T-cell (primary cell): Measurements from ENCODE around the gene TUSC2. TPM values are rescaled to one million over a fixed set of nuclear protein-coding genes. Genes with fewer than 3 reads are reported as not detected.
A peak's percentile ranks its signal among the peaks of the same experiment; 100 is the strongest.

Experiments
- ATAC-seq, 4 experiments: fragments of 200-7000 bp in 3 of 4; fragments of 150-1000 bp in 1 of 4; cut with Tn5 transposase; replicated peaks in 1 of 4; 1 replicate in 3 of 4; 2 replicates in 1 of 4; pipeline ENCODE4 v1.10.0; 2021; ENCODE audit warnings: moderate library complexity in 3 of 4, mild to moderate bottlenecking in 2 of 4, moderate number of reproducible peaks in 1 of 4
- CTCF ChIA-PET, 2 donors: fragments of 300-600 bp; sonication (Branson Sonifier 250); formaldehyde crosslinking; loops; one replicate each; lab custom pipeline; 2022; ENCODE audit warnings: antibody characterized with exemption in 2 of 2; lab: Charles Lee
- POLR2A ChIA-PET, 2 donors: fragments of 300-600 bp; sonication (Branson Sonifier 250); formaldehyde crosslinking; loops; one replicate each; lab custom pipeline; 2022; ENCODE audit warnings: antibody characterized with exemption in 2 of 2; lab: Charles Lee
- DNase-seq, 35 experiments: peaks; one replicate each; pipeline versions ENCODE4 v3.0.0 to v3.0.0-alpha.2; 2013 to 2023
- H3K27ac ChIP-seq: one replicate; pipeline ENCODE4 v1.5.1; 2013; ENCODE audit warnings: low read length
- H3K27me3 ChIP-seq, 2 experiments: replicated peaks in 1 of 2; 1 replicate in 1 of 2; 2 replicates in 1 of 2; pipeline versions ENCODE4 v1.6.1 to v1.7.0; 2013; ENCODE audit warnings: low read length in 1 of 2, mixed read lengths in 1 of 2; ENCODE audit not compliant: control insufficient read depth in 2 of 2, insufficient read depth in 2 of 2; ENCODE audit errors: extremely low read depth in 1 of 2
- H3K36me3 ChIP-seq, 2 donors: 1 replicate in 1 of 2; 2 replicates in 1 of 2; pipeline versions ENCODE4 v1.6.1 to v1.7.0; 2013; ENCODE audit warnings: low read length in 1 of 2; ENCODE audit not compliant: control insufficient read depth in 2 of 2, insufficient read depth in 1 of 2; ENCODE audit errors: extremely low read depth in 1 of 2
- H3K4me1 ChIP-seq, 2 experiments: 1 replicate in 1 of 2; 2 replicates in 1 of 2; pipeline versions ENCODE4 v1.6.1 to v1.7.0; 2013; ENCODE audit warnings: low read length in 2 of 2, mixed read lengths in 1 of 2; ENCODE audit not compliant: insufficient read depth in 2 of 2, control insufficient read depth in 1 of 2; ENCODE audit errors: extremely low read depth in 1 of 2
- H3K4me3 ChIP-seq, 2 donors: 1 replicate in 1 of 2; 2 replicates in 1 of 2; pipeline versions ENCODE4 v1.5.1 to v1.7.0; 2013; ENCODE audit warnings: mild to moderate bottlenecking in 2 of 2, low read length in 1 of 2, moderate library complexity in 1 of 2; ENCODE audit not compliant: control insufficient read depth in 1 of 2; ENCODE audit errors: extremely low read depth in 1 of 2
- H3K9me3 ChIP-seq: 2 replicates; pipeline ENCODE4 v1.7.0; 2013
- H3K27ac Mint-ChIP-seq, 2 donors: one replicate each; pipeline ENCODE4 v1.8.0; 2020 to 2021; ENCODE audit warnings: mild to moderate bottlenecking in 2 of 2, mixed read lengths in 2 of 2
- H3K27me3 Mint-ChIP-seq, 2 donors: one replicate each; pipeline ENCODE4 v1.8.0; 2021 to 2022; ENCODE audit warnings: mixed read lengths in 2 of 2
- H3K36me3 Mint-ChIP-seq: one replicate; pipeline ENCODE4 v1.8.0; 2021; ENCODE audit warnings: mixed read lengths
- H3K4me1 Mint-ChIP-seq, 3 donors: one replicate each; pipeline ENCODE4 v1.8.0; 2020 to 2022; ENCODE audit warnings: mixed read lengths in 3 of 3, mild to moderate bottlenecking in 1 of 3
- H3K4me3 Mint-ChIP-seq, 3 donors: one replicate each; pipeline ENCODE4 v1.8.0; 2020 to 2022; ENCODE audit warnings: mild to moderate bottlenecking in 3 of 3, mixed read lengths in 3 of 3, moderate library complexity in 3 of 3
- H3K9me3 Mint-ChIP-seq, 3 donors: one replicate each; pipeline ENCODE4 v1.8.0; 2020 to 2022; ENCODE audit warnings: mixed read lengths in 3 of 3
- WGBS: methylation state at CpG from one replicate; pipeline ENCODE4 v1.1.5; 2013; ENCODE audit warnings: missing lambda C conversion rate; ENCODE audit not compliant: insufficient coverage; 5-methylcytosine and 5-hydroxymethylcytosine counted together
- total RNA-seq, 35 experiments: library from RNA in 6 of 35; stranded (reverse) in 6 of 35; fragments of 120-200 nt in 1 of 35; gene quantifications; one replicate each; pipeline versions ENCODE4 v1.2.1 to v1.2.4 and lab custom pipeline; 2013 to 2026

TUSC2 gene
- total RNA-seq, 5 donors from 2014 or later (not counting 1 experiment from before 2014, with no cell fraction given), result 14.9 to 33.1 (median 26.8) TPM

DNA sequence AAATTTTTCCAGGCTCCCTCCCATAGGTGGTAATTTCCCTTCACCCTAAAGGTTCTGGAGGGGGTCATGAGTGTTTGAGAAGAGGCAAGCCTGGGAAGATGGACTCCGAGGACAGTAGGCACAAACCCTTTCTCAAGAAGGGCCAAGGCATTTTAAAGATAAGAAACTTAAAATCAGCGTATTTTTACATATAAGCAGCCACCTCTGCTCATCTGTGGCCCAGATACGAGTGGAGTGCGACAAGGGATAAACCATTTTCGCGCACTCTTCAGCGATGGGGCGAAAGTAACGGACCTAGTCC lies 12.1 kb upstream of the TUSC2 start:
- H3K4me3 Mint-ChIP-seq, result peak overlapping the region; percentile 86 to 90 (median 88)
- peak overlapping the region; percentile 93 to 95 for H3K27ac Mint-ChIP-seq
- no peaks in the 10 kb centered on the region for H3K9me3 Mint-ChIP-seq
- DNase-seq (no peak), ATAC-seq (no peak)
- Histone ChIP-seq H3K4me1 (peaks cover 25 to 78% of the 10 kb centered on the region in 2 experiments), H3K27ac (peak overlapping the region; percentile 97), H3K36me3 (peaks cover 0 to 5% of the 10 kb centered on the region in 2 donors), H3K9me3 (no peaks in the 10 kb centered on the region), H3K27me3 (no peaks in the 10 kb centered on the region), H3K4me3 (peak overlapping the region; percentile 52 to 84)
- POLR2A ChIA-PET, result no interaction called here
- no peaks in the 10 kb centered on the region for H3K27me3 Mint-ChIP-seq
- H3K4me1 Mint-ChIP-seq, result peaks cover 46 to 60% (median 51%) of the 10 kb centered on the region in 3 donors
- H3K36me3 Mint-ChIP-seq, result no peaks in the 10 kb centered on the region
- WGBS, result 7% methylated on average over 8 of the region's 9 CpGs
- CTCF ChIA-PET, result interaction anchor here in 1 of 2 donors (0.7 to 1.5 kb wide), 5 partner anchors 10 to 202 kb away, joined by 3 to 7 read pairs (median 3); partner anchors contain the start of genes CYB561D2, HYAL3, NAA80 and NPRL2

DNA sequence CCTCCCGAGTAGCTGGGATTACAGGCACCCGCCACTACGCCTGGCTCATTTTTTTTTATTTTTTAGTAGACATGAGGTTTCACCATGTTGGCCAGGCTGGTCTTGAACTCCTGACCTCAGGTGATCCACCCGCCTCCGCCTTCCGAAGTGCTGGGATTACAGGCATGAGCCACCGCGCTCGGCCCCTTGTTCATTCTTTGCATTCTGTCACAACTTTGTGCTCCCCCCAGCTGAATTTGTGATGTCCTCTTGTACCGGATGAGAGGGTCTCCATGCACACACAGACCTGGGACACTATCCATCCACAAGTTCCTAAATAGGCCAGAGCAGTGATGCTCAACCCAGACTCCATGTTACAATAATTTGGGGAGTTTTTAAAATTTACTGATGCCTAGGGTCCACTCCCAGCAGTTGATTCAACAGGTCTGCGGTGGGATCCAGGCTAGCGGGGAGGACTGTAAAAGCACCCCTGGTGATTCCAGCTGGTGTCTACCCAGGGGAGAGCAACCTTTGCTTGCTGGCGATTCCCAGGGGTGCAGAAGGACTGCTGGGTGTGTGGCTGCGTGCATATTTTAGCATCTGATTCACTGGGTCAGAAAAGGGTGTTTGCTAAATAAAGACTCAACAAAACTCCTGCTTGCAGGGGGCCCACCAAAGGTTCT lies 11.6 kb upstream of the TUSC2 start:
- DNase-seq (no peak), ATAC-seq (no peak)
- Histone ChIP-seq H3K9me3 (no peaks in the 10 kb centered on the region), H3K36me3 (peaks cover 0 to 6% of the 10 kb centered on the region in 2 donors), H3K4me3 (peak overlapping the region; percentile 52 to 84), H3K4me1 (peaks cover 25 to 79% of the 10 kb centered on the region in 2 experiments), H3K27me3 (no peaks in the 10 kb centered on the region), H3K27ac (peak overlapping the region; percentile 97)
- WGBS, result 51% methylated on average over 8 of the region's 14 CpGs
- H3K4me3 Mint-ChIP-seq, result peak overlapping the region; percentile 86 to 90 (median 88)
- H3K4me1 Mint-ChIP-seq, result peaks cover 51 to 60% (median 54%) of the 10 kb centered on the region in 3 donors
- ChIA-PET POLR2A (no interaction called here), CTCF (interaction anchor here in 1 of 2 donors (0.7 to 1.5 kb wide), 4 partner anchors 11 to 172 kb away, joined by 3 to 7 read pairs (median 4); partner anchors contain the start of genes CYB561D2, HYAL3, NAA80 and NPRL2)
- H3K27me3 Mint-ChIP-seq, result no peaks in the 10 kb centered on the region
- H3K9me3 Mint-ChIP-seq, result no peaks in the 10 kb centered on the region
- peak overlapping the region; percentile 93 to 95 for H3K27ac Mint-ChIP-seq
- H3K36me3 Mint-ChIP-seq, result no peaks in the 10 kb centered on the region

DNA sequence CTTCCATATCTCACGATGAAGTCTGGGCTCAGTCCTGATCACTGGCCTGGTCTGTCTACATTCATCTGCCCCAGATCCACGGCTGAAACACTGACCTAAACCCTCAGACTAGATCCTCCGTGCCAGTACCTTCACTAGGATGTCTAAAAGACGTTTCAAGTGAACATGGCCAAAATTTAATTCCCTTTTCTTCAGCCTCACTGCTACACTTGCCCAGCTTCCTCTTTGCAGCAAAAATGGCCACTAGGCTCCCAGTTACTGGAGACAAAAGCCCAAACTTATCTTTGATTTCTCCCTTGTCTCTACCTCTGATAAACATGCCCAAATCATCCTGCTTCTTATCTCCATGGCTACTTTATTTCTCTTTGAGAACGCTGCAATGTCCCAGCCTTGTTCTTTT lies 10.9 kb upstream of the TUSC2 start:
- peaks cover 57 to 66% (median 60%) of the 10 kb centered on the region in 3 donors for H3K4me1 Mint-ChIP-seq
- DNase-seq (no peak), ATAC-seq (no peak)
- no peaks in the 10 kb centered on the region for H3K9me3 ChIP-seq
- CTCF ChIA-PET, result interaction anchor here in 1 of 2 donors (0.7 to 1.4 kb wide), 2 partner anchors 40 to 173 kb away, joined by 4 to 7 read pairs; partner anchors contain the start of genes HYAL3 and NAA80
- H3K4me3 Mint-ChIP-seq, result peak overlapping the region; percentile 86 to 90 (median 88)
- H3K27ac ChIP-seq, result peak overlapping the region; percentile 97
- H3K27me3 Mint-ChIP-seq, result no peaks in the 10 kb centered on the region
- H3K4me3 ChIP-seq, result peak overlapping the region; percentile 35 to 84
- H3K27me3 ChIP-seq, result no peaks in the 10 kb centered on the region
- peak overlapping the region; percentile 93 to 95 for H3K27ac Mint-ChIP-seq
- H3K36me3 ChIP-seq, result peaks cover 0 to 10% of the 10 kb centered on the region in 2 donors
- POLR2A ChIA-PET, result no interaction called here
- peaks cover 29 to 85% of the 10 kb centered on the region in 2 experiments for H3K4me1 ChIP-seq
- no peaks in the 10 kb centered on the region for H3K36me3 Mint-ChIP-seq
- H3K9me3 Mint-ChIP-seq, result no peaks in the 10 kb centered on the region
- 31% methylated on average over 4 of the region's 5 CpGs for WGBS

DNA sequence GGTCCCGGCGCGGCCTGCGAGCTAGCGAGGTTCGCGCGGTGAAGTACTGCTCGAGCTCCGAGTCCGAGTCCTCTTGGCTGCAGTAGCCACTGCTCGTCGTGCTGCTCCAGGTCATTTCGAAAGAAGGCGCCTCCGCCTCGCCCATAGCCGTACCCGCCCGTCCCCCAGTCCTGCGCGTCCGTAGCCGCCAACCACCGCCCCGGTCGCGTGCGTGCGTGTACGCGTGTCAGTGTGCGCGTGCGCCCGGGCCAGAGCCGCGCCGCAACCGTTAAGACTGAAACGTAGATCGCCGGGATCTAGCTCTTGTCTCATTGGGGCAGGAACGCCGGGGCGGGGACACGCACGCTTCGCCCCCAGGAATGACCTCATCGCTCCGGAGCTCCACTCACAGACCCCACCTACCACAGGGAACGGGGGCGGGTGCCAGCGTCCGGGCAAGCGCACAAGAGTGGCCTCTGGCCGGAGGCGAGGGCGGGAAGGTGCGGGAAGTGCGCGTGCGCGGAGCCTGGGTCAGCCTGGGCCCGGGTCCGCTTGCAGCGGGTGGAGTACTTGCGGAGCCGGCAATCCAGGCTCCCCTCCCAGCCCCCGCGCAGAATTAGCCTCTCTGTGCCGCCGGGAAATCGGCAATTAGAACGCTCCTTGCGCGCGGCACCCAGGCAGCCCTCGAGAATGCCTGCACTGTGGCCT lies 9.3 kb upstream of the TUSC2 start:
- ATAC-seq (peak; percentile 77 to 84 (median 80)), DNase-seq (peak; percentile 80 to 97 (median 90))
- no peaks in the 10 kb centered on the region for H3K9me3 ChIP-seq
- WGBS, result under 1% methylated on average over 77 of the region's 79 CpGs
- peaks cover 32 to 95% of the 10 kb centered on the region in 2 experiments for H3K4me1 ChIP-seq
- peaks cover under 1% of the 10 kb centered on the region for H3K36me3 Mint-ChIP-seq
- H3K27ac ChIP-seq, result peak overlapping the region; percentile 97
- peak overlapping the region; percentile 86 to 90 (median 88) for H3K4me3 Mint-ChIP-seq
- H3K36me3 ChIP-seq, result peaks cover 0 to 16% of the 10 kb centered on the region in 2 donors
- no peaks in the 10 kb centered on the region for H3K9me3 Mint-ChIP-seq
- H3K27ac Mint-ChIP-seq, result peak overlapping the region; percentile 93 to 95
- H3K4me1 Mint-ChIP-seq, result peaks cover 63 to 71% (median 71%) of the 10 kb centered on the region in 3 donors
- no peaks in the 10 kb centered on the region for H3K27me3 Mint-ChIP-seq
- ChIA-PET POLR2A (interaction anchor here (0.6 to 2.9 kb wide), 7 partner anchors 10 to 1421 kb away, joined by 3 to 11 read pairs (median 4); partner anchors contain the start of genes GNAI2 (in 1 of the 2), HYAL3 (in 1 of the 2), MANF (in 1 of the 2) and NAA80 (in 1 of the 2)), CTCF (interaction anchor here (0.5 to 2.1 kb wide), 17 partner anchors 9 to 397 kb away, joined by 3 to 16 read pairs (median 4); partner anchors contain the start of genes CISH (in 1 of the 2), CYB561D2 (in 1 of the 2), GNAI2 (in 1 of the 2) and HYAL3 (in 1 of the 2))
- peak overlapping the region; percentile 68 to 84 for H3K4me3 ChIP-seq
- H3K27me3 ChIP-seq, result no peaks in the 10 kb centered on the region

DNA sequence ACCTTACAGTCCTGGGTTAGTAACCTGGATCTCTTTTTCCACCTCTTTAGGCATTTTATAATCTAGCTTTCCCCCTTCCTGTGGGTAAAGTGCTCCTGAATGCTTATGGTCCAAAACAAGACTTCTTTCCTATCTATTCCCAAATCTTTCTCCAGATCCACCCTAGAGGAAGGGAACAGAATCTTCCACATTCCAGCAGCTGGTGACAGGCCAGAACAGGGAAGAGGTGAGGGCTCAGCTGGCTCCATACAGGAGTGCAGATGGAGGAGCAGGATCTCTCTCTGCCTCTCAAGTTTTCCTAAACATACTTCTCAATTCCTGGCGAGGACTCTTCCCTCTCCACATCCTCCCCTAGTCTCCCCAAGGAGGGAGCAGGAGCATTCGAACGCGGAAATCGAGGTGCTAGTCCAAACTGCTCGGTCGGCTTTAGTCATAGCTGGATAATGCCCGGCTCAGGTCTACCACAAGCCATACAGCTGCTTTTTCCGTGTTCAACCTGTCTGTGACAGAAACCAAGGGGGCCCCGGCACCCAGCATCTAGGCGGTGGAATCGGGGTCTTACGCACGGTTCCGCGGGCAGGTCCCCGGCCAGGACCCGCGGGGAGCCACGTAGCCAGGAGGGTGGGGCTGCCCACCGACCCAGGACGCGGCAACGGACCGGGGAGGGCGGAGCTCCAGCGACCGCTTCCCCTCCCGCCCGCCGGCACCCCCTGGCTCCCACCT lies 8.6 kb upstream of the TUSC2 start:
- peaks cover 5% of the 10 kb centered on the region for H3K36me3 Mint-ChIP-seq
- H3K4me3 ChIP-seq, result peak overlapping the region; percentile 68 to 84
- CTCF ChIA-PET, result interaction anchor here in 1 of 2 donors (0.6 to 2.1 kb wide), 14 partner anchors 8 to 278 kb away, joined by 3 to 16 read pairs (median 4); partner anchors contain the start of genes CYB561D2, GNAI2, HYAL3 and NAA80

More for the DNA sequence above, 8.6 kb upstream of the TUSC2 start:
- H3K9me3 Mint-ChIP-seq, result no peaks in the 10 kb centered on the region
- peak; percentile 41 to 44 (median 44) for ATAC-seq
- peak in 1 of 35 experiments; percentile 11 for DNase-seq
- Histone ChIP-seq H3K9me3 (no peaks in the 10 kb centered on the region), H3K4me1 (peaks cover 32 to 95% of the 10 kb centered on the region in 2 experiments), H3K27me3 (no peaks in the 10 kb centered on the region), H3K27ac (peak overlapping the region; percentile 97), H3K36me3 (peaks cover 4 to 23% of the 10 kb centered on the region in 2 donors)
- no peaks in the 10 kb centered on the region for H3K27me3 Mint-ChIP-seq
- H3K4me3 Mint-ChIP-seq, result peak overlapping the region; percentile 86 to 90 (median 88)
- H3K4me1 Mint-ChIP-seq, result peaks cover 63 to 72% (median 69%) of the 10 kb centered on the region in 3 donors
- H3K27ac Mint-ChIP-seq, result peak overlapping the region; percentile 93 to 96
- POLR2A ChIA-PET, result interaction anchor here (0.6 to 2.9 kb wide), 8 partner anchors 9 to 1420 kb away, joined by 3 to 11 read pairs (median 4); partner anchors contain the start of genes GNAI2 (in 1 of the 2), HYAL3 (in 1 of the 2), MANF (in 1 of the 2) and NAA80 (in 1 of the 2)
- WGBS, result 1% methylated on average over 31 of the region's 31 CpGs
